Suprapubic skin (tissue), 4 donors: Measurements from ENCODE around the gene TUNAR. TPM values are rescaled to one million over a fixed set of nuclear protein-coding genes. Genes with fewer than 3 reads are reported as not detected.

Source experiments
- DNase-seq, 2 donors: peaks; one replicate each; pipeline ENCODE4 v3.0.0-alpha.2; 2019; ENCODE audit warnings: low spot score in 2 of 2
- H3K27ac ChIP-seq: fragments of 200-600 bp; sonication (generic); one replicate; pipeline ENCODE4 v1.5.1; 2019
- H3K27me3 ChIP-seq: fragments of 200-600 bp; sonication (generic); one replicate; pipeline ENCODE4 v1.5.1; 2019
- H3K36me3 ChIP-seq: fragments of 200-600 bp; sonication (generic); one replicate; pipeline ENCODE4 v1.5.1; 2019
- H3K4me1 ChIP-seq: fragments of 200-600 bp; sonication (generic); one replicate; pipeline ENCODE4 v1.5.1; 2019
- H3K4me3 ChIP-seq: fragments of 200-600 bp; sonication (generic); one replicate; pipeline ENCODE4 v1.5.1; 2019; ENCODE audit warnings: mild to moderate bottlenecking
- H3K9me3 ChIP-seq: fragments of 200-600 bp; sonication (generic); one replicate; pipeline ENCODE4 v1.5.1; 2019
- EP300 ChIP-seq: sonication (generic); formaldehyde crosslinking; IDR thresholded peaks from one replicate; pipeline ENCODE4 v1.6.1; 2017; ENCODE audit warnings: antibody characterized with exemption
- POLR2A ChIP-seq, 2 donors: fragments of 450-650 bp; IDR thresholded peaks; one replicate each; pipeline ENCODE4 v1.6.1; 2017; ENCODE audit warnings: antibody characterized with exemption in 2 of 2, mild to moderate bottlenecking in 2 of 2, moderate library complexity in 2 of 2
- POLR2AphosphoS5 ChIP-seq, 3 donors: sonication (generic); formaldehyde crosslinking; IDR thresholded peaks; one replicate each; pipeline ENCODE4 v1.6.1; 2017; ENCODE audit warnings: antibody characterized with exemption in 3 of 3
- WGBS: methylation state at CpG from one replicate; pipeline ENCODE4 v1.1.5; 2018; 5-methylcytosine and 5-hydroxymethylcytosine counted together
- total RNA-seq, 4 donors: library from RNA; depleted of rRNA; stranded (reverse); fragments of >200 nt; gene quantifications; one replicate each; pipeline ENCODE4 v1.1.0, GENCODE V29; 2016
- TF ChIP-seq, protein P1 (sequence below), 2 donors: fragments of 200-600 bp in 1 of 2; fragments of 450-650 bp in 1 of 2; sonication (generic) in 1 of 2; IDR thresholded peaks; one replicate each; pipeline ENCODE4 v1.5.1; 2016 to 2019; ENCODE audit warnings: antibody characterized with exemption in 2 of 2, mild to moderate bottlenecking in 1 of 2, moderate library complexity in 1 of 2

TUNAR gene
- total RNA-seq, 4 donors from 2014 or later, result not detected

DNA sequence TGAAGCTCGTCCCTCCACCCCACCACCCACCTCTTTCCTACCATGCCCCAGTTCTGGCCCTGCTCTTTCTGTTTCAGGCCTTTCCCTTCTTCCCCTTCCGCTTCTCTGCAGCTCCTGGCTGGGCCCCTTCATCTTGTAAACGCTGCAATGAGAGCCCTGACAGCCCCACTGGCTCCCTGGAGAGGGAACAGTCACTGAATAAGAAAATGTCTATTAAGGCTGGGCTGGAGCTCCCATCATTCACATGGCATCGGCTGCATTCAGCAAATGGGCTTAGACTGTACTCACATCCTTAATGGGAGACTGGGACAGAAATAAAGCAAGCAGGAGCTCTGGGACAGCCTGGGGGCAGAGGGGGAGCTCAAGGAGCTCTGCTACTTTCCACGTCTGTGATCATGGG lies 45.2 kb upstream of the TUNAR start:
- DNase-seq, result no peak
- H3K27me3 ChIP-seq, result peaks cover 16% of the 10 kb centered on the region
- 44% methylated on average over 5 of the region's 5 CpGs for WGBS
- H3K4me1 ChIP-seq, result no peaks in the 10 kb centered on the region
- H3K9me3 ChIP-seq, result no peaks in the 10 kb centered on the region
- no peaks in the 10 kb centered on the region for H3K36me3 ChIP-seq
- no peak overlapping the region for H3K27ac ChIP-seq
- H3K4me3 ChIP-seq, result no peak overlapping the region
- no peak for TF ChIP-seq POLR2A (IDR thresholded peaks at IDR 0.05)
- no peak for TF ChIP-seq EP300
- TF ChIP-seq, protein P1, sequence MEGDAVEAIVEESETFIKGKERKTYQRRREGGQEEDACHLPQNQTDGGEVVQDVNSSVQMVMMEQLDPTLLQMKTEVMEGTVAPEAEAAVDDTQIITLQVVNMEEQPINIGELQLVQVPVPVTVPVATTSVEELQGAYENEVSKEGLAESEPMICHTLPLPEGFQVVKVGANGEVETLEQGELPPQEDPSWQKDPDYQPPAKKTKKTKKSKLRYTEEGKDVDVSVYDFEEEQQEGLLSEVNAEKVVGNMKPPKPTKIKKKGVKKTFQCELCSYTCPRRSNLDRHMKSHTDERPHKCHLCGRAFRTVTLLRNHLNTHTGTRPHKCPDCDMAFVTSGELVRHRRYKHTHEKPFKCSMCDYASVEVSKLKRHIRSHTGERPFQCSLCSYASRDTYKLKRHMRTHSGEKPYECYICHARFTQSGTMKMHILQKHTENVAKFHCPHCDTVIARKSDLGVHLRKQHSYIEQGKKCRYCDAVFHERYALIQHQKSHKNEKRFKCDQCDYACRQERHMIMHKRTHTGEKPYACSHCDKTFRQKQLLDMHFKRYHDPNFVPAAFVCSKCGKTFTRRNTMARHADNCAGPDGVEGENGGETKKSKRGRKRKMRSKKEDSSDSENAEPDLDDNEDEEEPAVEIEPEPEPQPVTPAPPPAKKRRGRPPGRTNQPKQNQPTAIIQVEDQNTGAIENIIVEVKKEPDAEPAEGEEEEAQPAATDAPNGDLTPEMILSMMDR (IDR thresholded peaks at IDR 0.05), result no peak
- TF ChIP-seq POLR2AphosphoS5 (IDR thresholded peaks at IDR 0.05), result no peak

DNA sequence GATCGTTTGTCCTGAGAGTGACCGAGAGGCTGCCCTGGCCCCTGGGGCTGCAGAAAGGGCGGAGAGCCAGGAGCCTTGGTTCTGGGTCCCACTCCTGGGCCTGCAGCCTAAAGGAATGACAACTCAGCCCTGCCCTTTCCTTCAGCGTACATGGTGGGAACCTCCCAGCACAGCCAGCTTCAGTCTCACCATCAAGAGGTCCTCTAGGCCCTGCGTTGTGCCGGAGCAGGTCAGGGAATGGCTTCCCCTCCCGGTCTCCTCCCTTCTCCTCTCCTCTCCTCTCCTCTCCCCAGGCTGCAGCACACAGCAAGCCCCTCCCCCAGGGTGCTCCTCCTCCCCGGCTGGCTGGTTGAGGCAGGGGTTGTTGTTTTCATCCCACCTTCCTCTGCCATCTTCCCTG lies 44.6 kb upstream of the TUNAR start:
- no peak for TF ChIP-seq EP300
- TF ChIP-seq POLR2A (IDR thresholded peaks at IDR 0.05), result no peak
- TF ChIP-seq, protein P1 (IDR thresholded peaks at IDR 0.05), result no peak
- no peak for TF ChIP-seq POLR2AphosphoS5 (IDR thresholded peaks at IDR 0.05)
- no peaks in the 10 kb centered on the region for H3K36me3 ChIP-seq
- peaks cover 16% of the 10 kb centered on the region for H3K27me3 ChIP-seq
- 26% methylated on average over 8 of the region's 8 CpGs for WGBS
- H3K9me3 ChIP-seq, result no peaks in the 10 kb centered on the region
- H3K4me1 ChIP-seq, result no peaks in the 10 kb centered on the region
- no peak overlapping the region for H3K4me3 ChIP-seq
- no peak overlapping the region for H3K27ac ChIP-seq
- no peak for DNase-seq

DNA sequence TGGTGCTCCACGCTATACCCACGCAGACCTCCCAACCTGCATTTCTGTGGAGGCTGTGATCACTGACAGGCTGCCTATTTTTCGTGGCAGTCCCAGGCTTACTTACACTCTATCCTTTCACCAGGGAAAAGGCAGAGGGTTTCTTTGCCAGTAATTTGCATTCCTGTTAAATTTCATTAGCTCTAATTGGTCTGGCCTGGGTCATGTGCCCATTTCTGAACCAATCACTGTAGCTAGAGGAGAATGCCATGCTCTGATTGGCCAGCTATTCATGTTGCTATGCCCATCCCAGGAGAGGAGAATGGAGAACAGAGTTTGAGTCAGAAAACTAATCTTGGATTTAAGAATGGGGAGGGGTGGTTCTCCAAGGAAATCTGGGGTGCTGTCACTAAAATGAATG lies 43.2 kb upstream of the TUNAR start:
- H3K36me3 ChIP-seq, result no peaks in the 10 kb centered on the region
- TF ChIP-seq EP300, result no peak
- TF ChIP-seq POLR2AphosphoS5 (IDR thresholded peaks at IDR 0.05), result no peak
- TF ChIP-seq POLR2A (IDR thresholded peaks at IDR 0.05), result no peak
- TF ChIP-seq, protein P1 (IDR thresholded peaks at IDR 0.05), result no peak
- H3K9me3 ChIP-seq, result no peaks in the 10 kb centered on the region
- H3K27me3 ChIP-seq, result peaks cover 16% of the 10 kb centered on the region
- DNase-seq, result no peak
- H3K27ac ChIP-seq, result no peak overlapping the region
- H3K4me1 ChIP-seq, result no peaks in the 10 kb centered on the region
- WGBS, result 58% methylated on average over 3 of the region's 3 CpGs
- no peak overlapping the region for H3K4me3 ChIP-seq

DNA sequence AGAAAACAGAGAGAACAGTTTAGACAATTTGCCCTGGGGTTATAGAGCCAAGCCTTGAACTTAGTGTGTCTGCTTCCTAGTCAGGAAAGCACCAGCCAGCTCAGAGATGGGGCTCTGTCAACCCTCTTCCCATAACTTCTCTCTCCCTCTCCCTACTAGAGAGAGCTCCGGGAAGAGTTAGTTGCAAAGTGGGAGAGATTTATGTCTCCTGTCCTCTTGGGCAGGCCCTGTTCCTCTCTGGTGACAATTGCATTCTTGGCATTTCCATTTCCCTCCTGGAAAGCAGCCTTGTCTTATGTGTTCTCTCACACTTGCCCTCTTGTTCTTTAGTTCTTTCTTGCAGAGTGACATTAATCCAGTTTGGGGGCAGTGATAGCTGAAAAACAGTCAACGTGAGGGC lies 42.1 kb upstream of the TUNAR start:
- no peak for DNase-seq
- Histone ChIP-seq H3K27ac (no peak overlapping the region), H3K36me3 (no peaks in the 10 kb centered on the region), H3K27me3 (peaks cover 16% of the 10 kb centered on the region), H3K4me3 (no peak overlapping the region), H3K4me1 (no peaks in the 10 kb centered on the region), H3K9me3 (no peaks in the 10 kb centered on the region)
- TF ChIP-seq, protein P1 (IDR thresholded peaks at IDR 0.05), result no peak
- TF ChIP-seq EP300, result no peak
- no peak for TF ChIP-seq POLR2AphosphoS5 (IDR thresholded peaks at IDR 0.05)
- TF ChIP-seq POLR2A (IDR thresholded peaks at IDR 0.05), result no peak
- WGBS, result 24% methylated on average over 2 of the region's 2 CpGs

DNA sequence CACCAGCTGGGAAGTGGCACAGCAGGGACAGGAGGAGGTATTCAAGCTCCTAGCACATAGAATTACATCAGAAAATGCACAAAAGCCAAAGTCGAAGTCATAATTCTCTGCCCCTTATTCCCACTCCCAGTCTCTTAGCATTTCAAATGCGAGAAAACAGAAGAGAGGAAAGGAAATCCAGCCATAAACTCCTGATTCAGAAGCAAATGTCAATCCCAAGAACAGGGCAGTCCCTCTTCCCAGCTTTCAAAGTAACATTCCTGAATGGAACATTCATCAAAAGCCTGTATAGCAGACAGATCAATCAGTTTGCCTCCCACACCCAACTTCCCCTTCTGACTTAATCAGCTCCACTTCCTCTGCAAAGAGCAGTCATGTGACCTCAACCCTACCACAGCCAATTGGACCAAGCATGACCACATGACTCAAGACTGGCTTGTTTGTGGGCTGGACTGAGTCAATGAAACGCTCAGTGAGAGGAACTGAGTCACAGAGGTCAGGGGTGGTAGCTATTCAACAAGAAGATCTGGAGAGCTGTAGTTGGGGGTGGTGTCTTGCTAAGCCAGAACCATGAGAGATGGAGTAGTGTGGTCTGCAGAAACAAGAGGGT lies 41.4 kb upstream of the TUNAR start:
- no peaks in the 10 kb centered on the region for H3K4me1 ChIP-seq
- WGBS, result 63% methylated on average over 3 of the region's 3 CpGs
- no peaks in the 10 kb centered on the region for H3K9me3 ChIP-seq
- H3K4me3 ChIP-seq, result no peak overlapping the region
- TF ChIP-seq POLR2AphosphoS5 (IDR thresholded peaks at IDR 0.05) (no peak), EP300 (no peak), POLR2A (IDR thresholded peaks at IDR 0.05) (no peak)
- TF ChIP-seq, protein P1 (IDR thresholded peaks at IDR 0.05), result no peak
- H3K36me3 ChIP-seq, result no peaks in the 10 kb centered on the region
- DNase-seq, result no peak
- H3K27me3 ChIP-seq, result peaks cover 16% of the 10 kb centered on the region
- H3K27ac ChIP-seq, result no peak overlapping the region
